Stimulated activated CD8-positive, alpha-beta memory T cell treated with anti-CD3 and anti-CD28 coated beads, Interleukin-12 subunit alpha, Interleukin-12 subunit beta, amount 100 ng/mL, for 24 hours (primary cell): ENCODE results near the gene ADAMTSL5.

Experiments
- DNase-seq: peaks from one replicate; pipeline ENCODE4 v3.0.0-alpha.2; 2020; ENCODE audit errors: extremely low read depth

The ADAMTSL5 gene

GRCh38 chr19:1496714-1497577 lies 15.9 kb downstream of the ADAMTSL5 start:
- no peak for DNase-seq

- no peak for DNase-seq
These were observed 16.8 kb downstream of the ADAMTSL5 start for GRCh38 chr19:1495799-1496713.

GRCh38 chr19:1495051-1495798 lies 17.6 kb downstream of the ADAMTSL5 start:
- no peak for DNase-seq

- DNase-seq: no peak
These were observed 18.6 kb downstream of the ADAMTSL5 start for GRCh38 chr19:1494115-1494815.

GRCh38 chr19:1492474-1493006 lies 20.3 kb downstream of the ADAMTSL5 start:
- DNase-seq: no peak

- no peak for DNase-seq
These were observed 21.0 kb downstream of the ADAMTSL5 start for GRCh38 chr19:1491849-1492170.

GRCh38 chr19:1491114-1491848 lies 21.5 kb downstream of the ADAMTSL5 start, which contains the start of gene REEP6:
TSS of gene REEP6 (plus strand) at chr19:1491181. CDS start at chr19:1491270, 89 bp downstream.
- no peak for DNase-seq

GRCh38 chr19:1490311-1491113 lies 22.3 kb downstream of the ADAMTSL5 start, which contains the start of gene PCSK4:
TSS of gene PCSK4 (minus strand) at chr19:1490350. CDS start at chr19:1490346, 4 bp downstream.
- peak; percentile 95 for DNase-seq

GRCh38 chr19:1489463-1490310 lies 23.1 kb downstream of the ADAMTSL5 start:
- no peak for DNase-seq

GRCh38 chr19:1488282-1488601 lies 24.6 kb downstream of the ADAMTSL5 start:
- DNase-seq: no peak

- no peak for DNase-seq
These were observed 25.1 kb downstream of the ADAMTSL5 start for GRCh38 chr19:1487576-1488281.

GRCh38 chr19:1486720-1487575 lies 25.9 kb downstream of the ADAMTSL5 start:
- DNase-seq: no peak

GRCh38 chr19:1483979-1484428 lies 28.8 kb downstream of the ADAMTSL5 start:
- no peak for DNase-seq

- DNase-seq: no peak
These were observed 29.5 kb downstream of the ADAMTSL5 start for GRCh38 chr19:1483131-1483978.

- no peak for DNase-seq
These were observed 30.3 kb downstream of the ADAMTSL5 start for GRCh38 chr19:1482361-1483130.
